ENCODE data around the gene HEG1. TPM values are rescaled to one million over a fixed set of nuclear protein-coding genes. Genes with fewer than 3 reads are reported as not detected.

The HEG1 gene
- total RNA-seq, 1 experiment from 2014 or later, result 34.3 TPM

- BruUV-seq (replicated peaks), result no TSS peak
- TF ChIP-seq EZH2 (IDR thresholded peaks at IDR 0.05; ENCODE audit: borderline replicate concordance, low read depth, low read length, poor library complexity, severe bottlenecking) (no peak), CTCF (conservative IDR thresholded peaks at IDR 0.05; ENCODE audit: low read depth, low read length) (no peak)
- H3K9me3 ChIP-seq (ENCODE audit: low read depth, low read length, poor library complexity, severe bottlenecking), result no peaks in the 10 kb centered on the region
- peak overlapping the region; percentile 93 for H3K27ac ChIP-seq (ENCODE audit: low read depth, low read length, poor library complexity, severe bottlenecking)
- intact Hi-C loops (cut with micrococcal nuclease; ENCODE audit: unreplicated experiment), result no loop called here
- H3K27me3 ChIP-seq (replicated peaks; ENCODE audit: insufficient read depth, low read depth, low read length, poor library complexity), result no peaks in the 10 kb centered on the region
- POLR2A ChIA-PET (ENCODE audit: low non-redundant PET), result no interaction called here
- no peak for DNase-seq (ENCODE audit: low spot score)
- CTCF ChIA-PET, result interaction anchor here (1.0 kb wide), 1 partner anchor 14 kb away, joined by 3 read pairs; no protein-coding TSS in a partner anchor
- peaks cover 41% of the 10 kb centered on the region for H3K4me1 ChIP-seq (ENCODE audit: insufficient read depth, low read length, poor library complexity, severe bottlenecking)
- peak overlapping the region; percentile 26 for H3K4me3 ChIP-seq (ENCODE audit: low read depth, low read length, poor library complexity, severe bottlenecking)
- no peaks in the 10 kb centered on the region for H3K36me3 ChIP-seq (ENCODE audit: insufficient read depth, low read length, poor library complexity, severe bottlenecking)
Measured at GRCh38 chr3:125053304-125053699, 2.5 kb downstream of the HEG1 start.

DNA sequence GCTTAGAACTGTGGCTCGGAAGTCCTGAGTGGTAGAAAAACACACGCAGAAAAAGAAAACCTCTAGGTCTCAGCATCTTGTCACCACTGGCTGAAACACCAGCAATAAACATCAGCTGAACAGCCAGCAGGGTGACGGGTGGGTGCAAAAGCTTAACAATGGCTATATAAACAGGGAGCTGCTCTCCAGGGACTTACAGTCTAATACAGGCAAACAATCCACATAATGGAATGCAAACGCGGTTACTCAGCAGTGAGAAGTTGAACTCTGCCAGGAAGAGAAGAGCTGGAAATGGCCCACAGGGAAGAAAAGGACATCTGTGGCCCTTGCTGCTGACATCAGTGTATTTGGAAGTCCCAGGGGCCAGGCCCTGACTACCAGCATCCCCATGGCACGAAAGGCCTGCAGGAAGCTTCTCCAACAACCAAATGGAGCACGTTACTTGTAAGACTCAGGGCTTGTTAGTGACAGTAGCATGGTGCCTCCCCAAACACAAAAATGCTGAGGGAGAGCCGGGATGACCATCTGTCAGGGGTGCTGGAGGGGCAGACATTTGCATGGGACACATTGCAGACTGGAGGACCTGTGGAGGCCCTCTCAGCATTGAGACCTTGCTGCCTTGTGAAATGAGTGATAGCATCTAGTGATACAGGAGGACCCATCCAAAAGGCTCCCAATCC is 3.0 kb downstream of the HEG1 start:
- Histone ChIP-seq H3K36me3 (ENCODE audit: insufficient read depth, low read length, poor library complexity, severe bottlenecking) (no peaks in the 10 kb centered on the region), H3K9me3 (ENCODE audit: low read depth, low read length, poor library complexity, severe bottlenecking) (no peaks in the 10 kb centered on the region), H3K4me1 (ENCODE audit: insufficient read depth, low read length, poor library complexity, severe bottlenecking) (peaks cover 41% of the 10 kb centered on the region), H3K4me3 (ENCODE audit: low read depth, low read length, poor library complexity, severe bottlenecking) (peak overlapping the region; percentile 26), H3K27me3 (replicated peaks; ENCODE audit: insufficient read depth, low read depth, low read length, poor library complexity) (no peaks in the 10 kb centered on the region), H3K27ac (ENCODE audit: low read depth, low read length, poor library complexity, severe bottlenecking) (peak overlapping the region; percentile 93)
- ChIA-PET POLR2A (ENCODE audit: low non-redundant PET) (interaction anchor here (0.7 kb wide), 1 partner anchor 20 kb away, joined by 4 read pairs; no protein-coding TSS in a partner anchor), CTCF (interaction anchor here (1.0 kb wide), 1 partner anchor 13 kb away, joined by 3 read pairs; no protein-coding TSS in a partner anchor)
- BruUV-seq (replicated peaks), result no TSS peak
- DNase-seq (ENCODE audit: low spot score), result peak; percentile 81
- intact Hi-C loops (cut with micrococcal nuclease; ENCODE audit: unreplicated experiment), result no loop called here
- TF ChIP-seq EZH2 (IDR thresholded peaks at IDR 0.05; ENCODE audit: borderline replicate concordance, low read depth, low read length, poor library complexity, severe bottlenecking) (no peak), CTCF (conservative IDR thresholded peaks at IDR 0.05; ENCODE audit: low read depth, low read length) (no peak)

GRCh38 chr3:125051715-125052581 is 3.8 kb downstream of the HEG1 start:
- peaks cover 41% of the 10 kb centered on the region for H3K4me1 ChIP-seq (ENCODE audit: insufficient read depth, low read length, poor library complexity, severe bottlenecking)
- DNase-seq (ENCODE audit: low spot score), result peak; percentile 91
- H3K4me3 ChIP-seq (ENCODE audit: low read depth, low read length, poor library complexity, severe bottlenecking), result peak overlapping the region; percentile 26
- H3K9me3 ChIP-seq (ENCODE audit: low read depth, low read length, poor library complexity, severe bottlenecking), result no peaks in the 10 kb centered on the region
- no TSS peak for BruUV-seq (replicated peaks)
- no peaks in the 10 kb centered on the region for H3K36me3 ChIP-seq (ENCODE audit: insufficient read depth, low read length, poor library complexity, severe bottlenecking)
- H3K27me3 ChIP-seq (replicated peaks; ENCODE audit: insufficient read depth, low read depth, low read length, poor library complexity), result no peaks in the 10 kb centered on the region
- intact Hi-C loops (cut with micrococcal nuclease; ENCODE audit: unreplicated experiment), result no loop called here
- CTCF ChIA-PET, result interaction anchor here (0.6 to 1.0 kb wide), 2 partner anchors 12 to 387 kb away, joined by 3 read pairs; no protein-coding TSS in a partner anchor
- peak overlapping the region; percentile 93 for H3K27ac ChIP-seq (ENCODE audit: low read depth, low read length, poor library complexity, severe bottlenecking)
- POLR2A ChIA-PET (ENCODE audit: low non-redundant PET), result interaction anchor here (0.7 kb wide), 1 partner anchor 20 kb away, joined by 4 read pairs; no protein-coding TSS in a partner anchor
- TF ChIP-seq CTCF (conservative IDR thresholded peaks at IDR 0.05; ENCODE audit: low read depth, low read length), result no peak
- no peak for TF ChIP-seq EZH2 (IDR thresholded peaks at IDR 0.05; ENCODE audit: borderline replicate concordance, low read depth, low read length, poor library complexity, severe bottlenecking)

All from A673 (cell line).